SU-DHL-6 (cell line): ENCODE data around the gene LGALS16.

Experiments
- H2AFZ ChIP-seq: fragments of 200-600 bp; sonication (generic); 2 replicates; pipeline ENCODE4 v1.6.1; 2014; ENCODE audit warnings: low read depth, mild to moderate bottlenecking, moderate library complexity, mixed read lengths, antibody characterized with exemption, low read length; ENCODE audit not compliant: severe bottlenecking
- H3F3A ChIP-seq: fragments of 200-600 bp; shearing (Covaris generic); 2 replicates; pipeline ENCODE4 v1.6.0; 2016; ENCODE audit warnings: antibody characterized with exemption, mild to moderate bottlenecking; ENCODE audit not compliant: insufficient read depth
- H3K27ac ChIP-seq: fragments of 200-600 bp; sonication (generic); 2 replicates; pipeline ENCODE4 v1.5.1; 2016; ENCODE audit warnings: low read depth, mild to moderate bottlenecking, low read length, moderate library complexity, mixed read lengths
- H3K27me3 ChIP-seq: fragments of 200-600 bp; sonication (generic), shearing (Covaris generic); 2 replicates; pipeline ENCODE4 v1.6.0; 2014; ENCODE audit warnings: mild to moderate bottlenecking, low read length
- H3K36me3 ChIP-seq: fragments of 200-600 bp; sonication (generic); 2 replicates; pipeline ENCODE4 v1.6.1; 2014; ENCODE audit warnings: mild to moderate bottlenecking, low read length, mixed read lengths
- H3K4me2 ChIP-seq: fragments of 300-600, 200-600 bp; shearing (Covaris generic), sonication (generic); 2 replicates; pipeline ENCODE4 v1.6.0; 2014; ENCODE audit warnings: low read length, low read depth, mild to moderate bottlenecking; ENCODE audit not compliant: poor library complexity, severe bottlenecking
- H3K4me3 ChIP-seq: fragments of 200-600 bp; sonication (generic); 2 replicates; pipeline ENCODE4 v1.5.1; 2014; ENCODE audit warnings: antibody characterized with exemption, low read length, mild to moderate bottlenecking, mixed read lengths; ENCODE audit not compliant: insufficient read depth, poor library complexity, severe bottlenecking
- H3K79me2 ChIP-seq: fragments of 200-600 bp; sonication (generic); 2 replicates; pipeline ENCODE4 v1.6.1; 2014; ENCODE audit warnings: mild to moderate bottlenecking, low read length, moderate library complexity; ENCODE audit not compliant: insufficient read depth
- H3K9ac ChIP-seq: fragments of 200-600 bp; sonication (generic); 2 replicates; pipeline ENCODE4 v1.7.0; 2014; ENCODE audit warnings: mild to moderate bottlenecking, low read length
- H3K9me2 ChIP-seq: fragments of 200-600 bp; sonication (generic); replicated peaks from 2 replicates; pipeline ENCODE4 v1.6.1; 2014; ENCODE audit warnings: low read length; ENCODE audit not compliant: insufficient read depth
- H3K9me3 ChIP-seq: fragments of 200-600 bp; sonication (generic); 2 replicates; pipeline ENCODE4 v1.6.1; 2014; ENCODE audit warnings: low read length, mixed read lengths; ENCODE audit not compliant: insufficient read depth
- H4K20me1 ChIP-seq: fragments of 200-600 bp; sonication (generic); 2 replicates; pipeline ENCODE4 v1.6.1; 2014; ENCODE audit warnings: low read depth, mild to moderate bottlenecking, antibody characterized with exemption, low read length, moderate library complexity, mixed read lengths
- CTCF ChIP-seq: fragments of 200-600 bp; sonication (generic); IDR thresholded peaks from one replicate; pipeline ENCODE4 v1.5.1; 2017; ENCODE audit warnings: antibody characterized with exemption, mild to moderate bottlenecking, low read length, moderate library complexity; ENCODE audit not compliant: insufficient read depth, poor library complexity, severe bottlenecking
- EZH2phosphoT487 ChIP-seq: fragments of 200-600 bp; sonication (generic), shearing (Covaris generic); conservative IDR thresholded peaks from 2 replicates; pipeline ENCODE4 v1.6.1; 2018; ENCODE audit warnings: mild to moderate bottlenecking, antibody characterized with exemption, low read length, moderate library complexity, mixed read lengths

Gene LGALS16

GRCh38 chr19:39708594-39708993, 52.9 kb downstream of the LGALS16 start:
- Histone ChIP-seq H3K79me2 (no peaks in the 10 kb centered on the region), H3K9ac (no peak overlapping the region), H3K9me3 (no peaks in the 10 kb centered on the region), H3K4me3 (no peak overlapping the region), H3F3A (no peaks in the 10 kb centered on the region), H3K36me3 (no peaks in the 10 kb centered on the region), H2AFZ (no peak overlapping the region), H3K9me2 (no peaks in the 10 kb centered on the region), H3K27ac (no peak overlapping the region), H3K4me2 (no peak overlapping the region), H3K27me3 (no peaks in the 10 kb centered on the region), H4K20me1 (no peaks in the 10 kb centered on the region)
- TF ChIP-seq EZH2phosphoT487 (no peak), CTCF (no peak)

GRCh38 chr19:39709026-39709872, 53.5 kb downstream of the LGALS16 start:
- Histone ChIP-seq H3K27me3 (no peaks in the 10 kb centered on the region), H3K79me2 (no peaks in the 10 kb centered on the region)
- TF ChIP-seq CTCF (no peak), EZH2phosphoT487 (no peak)

More at GRCh38 chr19:39709026-39709872, 53.5 kb downstream of the LGALS16 start:
- Histone ChIP-seq H3K9me3 (no peaks in the 10 kb centered on the region), H4K20me1 (no peaks in the 10 kb centered on the region), H3F3A (no peaks in the 10 kb centered on the region), H3K4me3 (no peak overlapping the region), H3K9ac (no peak overlapping the region), H3K27ac (no peak overlapping the region), H2AFZ (no peak overlapping the region), H3K9me2 (no peaks in the 10 kb centered on the region), H3K36me3 (no peaks in the 10 kb centered on the region), H3K4me2 (no peak overlapping the region)
